ENCODE results near the gene NRF1.

GRCh38 chr7:129650056-129650758, 38.7 kb downstream of the NRF1 start:
- TF ChIP-seq EZH2 (IDR thresholded peaks at IDR 0.05; ENCODE audit: low read length, unreplicated experiment) = no peak
- TF ChIP-seq, protein P1, sequence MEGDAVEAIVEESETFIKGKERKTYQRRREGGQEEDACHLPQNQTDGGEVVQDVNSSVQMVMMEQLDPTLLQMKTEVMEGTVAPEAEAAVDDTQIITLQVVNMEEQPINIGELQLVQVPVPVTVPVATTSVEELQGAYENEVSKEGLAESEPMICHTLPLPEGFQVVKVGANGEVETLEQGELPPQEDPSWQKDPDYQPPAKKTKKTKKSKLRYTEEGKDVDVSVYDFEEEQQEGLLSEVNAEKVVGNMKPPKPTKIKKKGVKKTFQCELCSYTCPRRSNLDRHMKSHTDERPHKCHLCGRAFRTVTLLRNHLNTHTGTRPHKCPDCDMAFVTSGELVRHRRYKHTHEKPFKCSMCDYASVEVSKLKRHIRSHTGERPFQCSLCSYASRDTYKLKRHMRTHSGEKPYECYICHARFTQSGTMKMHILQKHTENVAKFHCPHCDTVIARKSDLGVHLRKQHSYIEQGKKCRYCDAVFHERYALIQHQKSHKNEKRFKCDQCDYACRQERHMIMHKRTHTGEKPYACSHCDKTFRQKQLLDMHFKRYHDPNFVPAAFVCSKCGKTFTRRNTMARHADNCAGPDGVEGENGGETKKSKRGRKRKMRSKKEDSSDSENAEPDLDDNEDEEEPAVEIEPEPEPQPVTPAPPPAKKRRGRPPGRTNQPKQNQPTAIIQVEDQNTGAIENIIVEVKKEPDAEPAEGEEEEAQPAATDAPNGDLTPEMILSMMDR (conservative IDR thresholded peaks at IDR 0.05; ENCODE audit: low read depth, low read length) = no peak
